Smooth muscle cell (in vitro differentiated cells): ENCODE results near the gene PAK4. TPM values are rescaled to one million over a fixed set of nuclear protein-coding genes. Genes with fewer than 3 reads are reported as not detected.

Experiments used
- DNase-seq: peaks from one replicate; lab custom pipeline; 2025; ENCODE audit not compliant: unreplicated experiment; lab: John Stamatoyannopoulos, UW
- H2AFZ ChIP-seq: fragments of 200-600 bp; sonication (generic); 2 replicates; pipeline ENCODE4 v1.6.0; 2016; ENCODE audit warnings: antibody characterized with exemption, low read depth, mild to moderate bottlenecking
- H3F3A ChIP-seq: fragments of 200-600 bp; sonication (generic); 2 replicates; pipeline ENCODE4 v1.6.0; 2017; ENCODE audit warnings: antibody characterized with exemption, low read depth
- H3K27ac ChIP-seq: fragments of 200-600 bp; sonication (generic); 2 replicates; pipeline ENCODE4 v1.5.1; 2016; ENCODE audit warnings: low read depth, mild to moderate bottlenecking
- H3K27me3 ChIP-seq: fragments of 200-600 bp; sonication (generic); 2 replicates; pipeline ENCODE4 v1.6.1; 2016; ENCODE audit warnings: low read depth, mild to moderate bottlenecking
- H3K36me3 ChIP-seq: fragments of 200-600 bp; sonication (generic); 2 replicates; pipeline ENCODE4 v1.5.1; 2016; ENCODE audit warnings: low read depth
- H3K4me1 ChIP-seq: fragments of 200-600 bp; sonication (generic); 2 replicates; pipeline ENCODE4 v1.5.1; 2016; ENCODE audit warnings: low read depth
- H3K4me2 ChIP-seq: fragments of 200-600 bp; sonication (generic); 2 replicates; pipeline ENCODE4 v1.6.0; 2016; ENCODE audit warnings: mild to moderate bottlenecking
- H3K4me3 ChIP-seq: fragments of 200-600 bp; sonication (generic); 2 replicates; pipeline ENCODE4 v1.5.1; 2016; ENCODE audit warnings: mild to moderate bottlenecking
- H3K79me2 ChIP-seq: fragments of 200-600 bp; sonication (generic); 2 replicates; pipeline ENCODE4 v1.6.0; 2016; ENCODE audit warnings: low read depth, mild to moderate bottlenecking
- H3K9ac ChIP-seq: fragments of 200-600 bp; sonication (generic); 2 replicates; pipeline ENCODE4 v1.6.0; 2016; ENCODE audit warnings: low read depth
- H3K9me3 ChIP-seq: fragments of 200-600 bp; sonication (generic); replicated peaks from 2 replicates; pipeline ENCODE4 v1.5.1; 2016; ENCODE audit warnings: low read depth
- H4K20me1 ChIP-seq: fragments of 200-600 bp; sonication (generic); 2 replicates; pipeline ENCODE4 v1.6.0; 2016; ENCODE audit warnings: low read depth
- WGBS: methylation state at CpG from one replicate; pipeline ENCODE4 v1.1.7; 2016; ENCODE audit warnings: low lambda C conversion rate; 5-methylcytosine and 5-hydroxymethylcytosine counted together
- polyA plus RNA-seq: library from polyadenylated mRNA; unstranded; fragments of >200 nt; fragmentation: Nextera tagmentation; extraction: Ambion mirVana; gene quantifications from 2 replicates; pipeline ENCODE4 v1.2.1, GENCODE V29; 2016
- total RNA-seq: library from RNA; depleted of rRNA; stranded (reverse); fragments of >200 nt; gene quantifications from 2 replicates; pipeline ENCODE4 v1.2.3, GENCODE V29; 2014
- TF ChIP-seq, protein P1 (sequence below): fragments of 200-600 bp; sonication (generic); IDR thresholded peaks from 2 replicates; pipeline ENCODE4 v1.5.1; 2017; ENCODE audit warnings: borderline replicate concordance, mild to moderate bottlenecking, antibody characterized with exemption; ENCODE audit not compliant: insufficient read depth, poor library complexity, severe bottlenecking

Gene PAK4
- total and polyA plus RNA-seq, 2 experiments from 2014 or later = 11.8 to 19.1 TPM

- WGBS = 92% methylated on average over 30 of the region's 32 CpGs
- Histone ChIP-seq H3K4me3 (no peak overlapping the region), H3K79me2 (no peaks in the 10 kb centered on the region), H3K27ac (no peak overlapping the region), H3K9ac (no peak overlapping the region), H3K9me3 (no peaks in the 10 kb centered on the region), H3K36me3 (no peaks in the 10 kb centered on the region), H4K20me1 (no peaks in the 10 kb centered on the region), H3K4me1 (no peaks in the 10 kb centered on the region), H3K4me2 (no peak overlapping the region), H2AFZ (no peak overlapping the region), H3K27me3 (peaks cover 28% of the 10 kb centered on the region), H3F3A (no peaks in the 10 kb centered on the region)
- no peak for DNase-seq
- TF ChIP-seq, protein P1, sequence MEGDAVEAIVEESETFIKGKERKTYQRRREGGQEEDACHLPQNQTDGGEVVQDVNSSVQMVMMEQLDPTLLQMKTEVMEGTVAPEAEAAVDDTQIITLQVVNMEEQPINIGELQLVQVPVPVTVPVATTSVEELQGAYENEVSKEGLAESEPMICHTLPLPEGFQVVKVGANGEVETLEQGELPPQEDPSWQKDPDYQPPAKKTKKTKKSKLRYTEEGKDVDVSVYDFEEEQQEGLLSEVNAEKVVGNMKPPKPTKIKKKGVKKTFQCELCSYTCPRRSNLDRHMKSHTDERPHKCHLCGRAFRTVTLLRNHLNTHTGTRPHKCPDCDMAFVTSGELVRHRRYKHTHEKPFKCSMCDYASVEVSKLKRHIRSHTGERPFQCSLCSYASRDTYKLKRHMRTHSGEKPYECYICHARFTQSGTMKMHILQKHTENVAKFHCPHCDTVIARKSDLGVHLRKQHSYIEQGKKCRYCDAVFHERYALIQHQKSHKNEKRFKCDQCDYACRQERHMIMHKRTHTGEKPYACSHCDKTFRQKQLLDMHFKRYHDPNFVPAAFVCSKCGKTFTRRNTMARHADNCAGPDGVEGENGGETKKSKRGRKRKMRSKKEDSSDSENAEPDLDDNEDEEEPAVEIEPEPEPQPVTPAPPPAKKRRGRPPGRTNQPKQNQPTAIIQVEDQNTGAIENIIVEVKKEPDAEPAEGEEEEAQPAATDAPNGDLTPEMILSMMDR = no peak
Observed at GRCh38 chr19:39200066-39200802, 74.6 kb downstream of the PAK4 start.

DNA sequence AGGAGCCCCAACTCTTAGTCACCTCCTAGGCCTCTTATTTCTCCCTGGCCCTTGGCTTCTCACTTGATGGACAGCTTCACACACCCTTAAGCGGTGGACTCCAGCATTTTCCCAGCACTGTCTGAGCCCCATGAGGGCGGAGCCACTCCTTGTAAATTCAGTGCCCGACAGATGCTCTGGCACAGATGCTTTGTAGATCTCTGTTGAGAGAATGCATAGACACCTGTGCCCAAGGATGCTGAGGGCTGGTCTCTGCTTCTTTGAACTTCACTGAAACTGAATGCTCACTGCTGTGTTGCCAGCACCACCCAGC is 75.2 kb downstream of the PAK4 start:
- H3F3A ChIP-seq = no peaks in the 10 kb centered on the region
- H2AFZ ChIP-seq = no peak overlapping the region
- H3K36me3 ChIP-seq = no peaks in the 10 kb centered on the region
- H3K4me3 ChIP-seq = no peak overlapping the region
- peaks cover 28% of the 10 kb centered on the region for H3K27me3 ChIP-seq
- no peak overlapping the region for H3K27ac ChIP-seq
- no peaks in the 10 kb centered on the region for H4K20me1 ChIP-seq
- H3K9ac ChIP-seq = no peak overlapping the region
- H3K4me2 ChIP-seq = no peak overlapping the region
- H3K4me1 ChIP-seq = no peaks in the 10 kb centered on the region
- H3K9me3 ChIP-seq = no peaks in the 10 kb centered on the region
- H3K79me2 ChIP-seq = no peaks in the 10 kb centered on the region
- TF ChIP-seq, protein P1 = no peak
- DNase-seq = no peak
- WGBS = 87% methylated on average over 3 of the region's 3 CpGs

DNA sequence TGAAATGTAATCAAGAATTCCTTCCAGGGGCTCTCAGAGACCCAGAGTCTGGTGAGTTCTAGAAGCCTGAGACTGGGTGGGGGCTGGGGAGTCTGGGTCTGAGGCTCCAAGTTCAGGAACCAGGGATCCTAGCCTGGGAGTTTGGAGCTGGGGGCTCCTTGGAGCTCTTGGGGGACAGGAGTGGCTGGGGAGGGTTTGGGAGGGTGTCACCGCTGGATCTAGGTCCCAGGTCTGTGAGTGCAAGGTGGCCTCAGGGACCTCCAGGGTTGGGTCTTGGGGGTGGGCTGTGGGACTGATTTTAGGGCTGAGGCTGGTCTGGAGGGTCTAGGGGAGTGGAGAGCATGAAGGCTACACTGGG is 77.4 kb downstream of the PAK4 start:
- Histone ChIP-seq H3K79me2 (no peaks in the 10 kb centered on the region), H3K27me3 (peaks cover 6% of the 10 kb centered on the region), H2AFZ (no peak overlapping the region), H3K4me1 (no peaks in the 10 kb centered on the region), H3K9me3 (no peaks in the 10 kb centered on the region), H3K4me2 (no peak overlapping the region), H3K36me3 (no peaks in the 10 kb centered on the region), H3K4me3 (no peak overlapping the region), H3F3A (no peaks in the 10 kb centered on the region), H4K20me1 (no peaks in the 10 kb centered on the region), H3K27ac (no peak overlapping the region), H3K9ac (no peak overlapping the region)
- DNase-seq = no peak
- TF ChIP-seq, protein P1 = no peak
- no CpG with 5 or more reads among the region's 1 CpG for WGBS
